Right renal pelvis (tissue), 4 donors: Measurements from ENCODE around the gene PFKFB3. TPM values are rescaled to one million over a fixed set of nuclear protein-coding genes. Genes with fewer than 3 reads are reported as not detected.
"Not testable (repeated sequence)": the region's sequence is repeated elsewhere in the genome, so short reads cannot be mapped to it uniquely, and the experiment has no call there.

Source experiments
- DNase-seq, 4 donors: peaks; one replicate each; pipeline ENCODE4 v3.0.0-alpha.2; 2013; ENCODE audit warnings: low read depth in 4 of 4, low spot score in 3 of 4, missing footprints in 1 of 4
- polyA plus RNA-seq, 4 donors: library from polyadenylated mRNA; unstranded; fragments of 120-200 nt; gene quantifications; one replicate each; pipeline ENCODE4 v1.2.1, GENCODE V29; 2013; ENCODE audit not compliant: insufficient read length in 4 of 4

The PFKFB3 gene
- polyA plus RNA-seq, 4 donors = 28.9 to 38.8 (median 35.0) TPM

DNA sequence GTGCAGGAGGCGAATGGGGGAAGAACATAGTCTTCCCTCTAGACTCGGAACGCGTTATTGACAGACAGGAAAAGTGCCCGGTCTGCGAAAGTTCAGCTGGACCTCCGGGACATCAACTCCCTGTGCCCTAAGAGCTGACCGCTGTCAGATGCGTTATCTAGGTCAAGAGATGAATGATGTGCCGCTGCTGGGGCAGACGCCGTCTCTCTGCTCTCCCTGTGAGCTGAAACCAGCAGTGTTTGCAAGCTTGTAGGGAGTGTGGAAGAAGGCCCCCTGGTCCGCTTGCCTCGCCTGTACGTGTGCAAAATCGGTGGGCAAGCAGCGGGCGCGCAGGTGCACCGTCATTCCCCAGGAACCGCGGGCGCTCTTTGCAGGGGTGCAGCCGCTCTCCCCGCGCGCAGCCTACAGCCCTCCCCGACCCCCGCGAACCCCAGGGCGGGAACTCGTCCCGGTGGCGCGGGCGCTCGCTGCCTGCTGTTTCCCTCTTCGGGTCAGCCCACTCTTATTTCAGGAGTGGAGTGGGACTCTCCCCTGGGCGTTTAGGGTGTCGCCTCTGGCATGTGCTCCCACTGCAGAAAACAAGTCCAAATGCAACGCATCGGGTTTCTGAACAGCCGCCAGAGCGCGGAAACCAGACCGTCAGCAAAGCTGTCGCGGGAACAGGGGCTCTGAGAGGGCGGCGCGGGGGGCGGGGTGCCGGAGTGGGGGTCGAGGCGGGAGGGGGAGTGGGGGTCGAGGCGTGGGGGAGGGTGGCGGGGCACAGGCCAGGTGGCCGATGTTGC, 1.8 kb upstream of the PFKFB3 start:
- DNase-seq = no peak

DNA sequence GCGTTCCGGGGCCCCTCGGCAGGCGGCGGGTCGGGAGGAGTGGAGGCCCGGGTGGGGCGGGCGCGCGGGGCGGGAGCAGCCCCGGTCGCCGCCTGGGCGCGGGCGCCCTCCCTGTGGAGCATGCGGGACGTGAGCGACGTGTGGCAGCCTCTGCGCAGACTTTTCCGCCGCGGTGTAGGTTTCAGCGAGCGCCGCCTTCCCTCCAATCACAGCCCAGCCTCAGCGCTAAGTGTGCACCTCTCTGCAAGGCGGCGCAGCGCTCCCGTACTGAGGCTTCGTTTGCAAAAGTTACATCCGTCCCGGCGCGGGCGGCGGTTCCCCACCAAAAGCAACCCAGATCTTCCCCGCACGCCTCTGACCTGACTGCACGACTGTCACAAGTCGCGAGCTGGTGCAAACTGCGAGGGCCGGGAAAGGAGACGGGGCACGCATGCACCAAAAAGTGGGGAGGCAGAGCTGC, 1.2 kb upstream of the PFKFB3 start:
- no peak for DNase-seq

DNA sequence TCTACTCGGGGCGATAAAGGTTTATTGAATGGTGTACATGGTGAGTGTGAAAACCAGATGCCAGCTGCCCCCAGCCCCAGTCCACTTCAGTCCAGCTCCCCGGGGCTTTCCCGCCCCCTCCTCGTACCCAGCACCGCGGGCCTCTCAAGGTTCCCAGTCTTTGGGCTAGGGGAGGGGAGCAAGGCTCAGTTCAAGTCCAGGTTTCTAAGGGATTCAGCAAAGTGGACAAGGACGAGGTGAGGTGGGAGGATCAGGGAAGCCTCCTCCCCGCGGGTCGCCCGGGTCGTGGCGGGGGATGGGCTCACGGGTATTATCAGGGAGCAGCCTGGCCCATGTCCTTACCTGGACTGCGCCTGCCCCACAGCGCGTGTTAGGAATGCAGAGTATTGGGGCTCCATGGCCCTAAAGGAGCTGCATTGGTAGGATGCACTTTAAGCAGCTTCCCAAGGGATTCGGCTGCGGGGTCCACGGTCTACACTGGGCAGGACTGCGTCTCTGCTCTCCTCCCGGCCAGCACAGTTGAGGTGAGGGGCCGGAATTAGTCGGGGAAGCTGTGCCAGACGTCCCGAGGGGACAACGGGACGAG, 541 bp upstream of the PFKFB3 start:
- no peak for DNase-seq

DNA sequence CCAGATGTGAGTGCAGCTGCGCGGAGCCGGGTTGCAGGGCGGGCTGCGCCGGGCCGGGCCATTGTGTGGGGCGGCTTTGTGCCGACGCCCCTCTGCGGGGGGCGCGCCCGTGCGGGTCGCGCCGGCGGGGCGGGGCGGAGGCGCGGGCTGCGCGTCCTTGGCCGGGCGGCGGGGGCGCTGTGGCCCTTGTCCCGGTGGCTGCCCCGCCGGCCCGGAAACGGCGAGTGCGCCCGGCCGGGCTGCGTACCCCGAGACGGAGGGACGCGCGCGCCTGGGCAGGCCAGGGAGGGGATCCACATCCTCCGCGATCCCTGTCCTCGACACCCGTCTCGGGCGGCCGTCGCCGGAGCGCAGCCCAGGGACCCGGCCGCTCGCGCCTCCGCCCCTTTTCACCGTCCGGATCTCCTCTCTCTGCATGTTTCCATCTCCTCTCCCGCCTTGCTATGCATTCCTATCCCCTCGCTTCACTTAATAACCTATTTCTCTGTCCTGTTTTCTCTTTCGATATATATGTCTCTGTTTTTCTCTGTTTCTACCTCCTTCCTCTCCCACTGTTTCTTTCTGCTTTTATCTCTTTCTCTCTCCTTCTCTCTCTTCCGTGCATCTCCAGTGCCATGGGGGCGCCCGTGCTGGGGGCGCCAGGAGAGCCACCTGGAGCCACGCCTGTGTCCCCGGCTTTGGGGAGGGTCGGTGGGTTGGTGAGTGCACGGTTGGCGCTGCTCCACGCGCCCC, 765 bp downstream of the PFKFB3 start:
- DNase-seq = no peak

DNA sequence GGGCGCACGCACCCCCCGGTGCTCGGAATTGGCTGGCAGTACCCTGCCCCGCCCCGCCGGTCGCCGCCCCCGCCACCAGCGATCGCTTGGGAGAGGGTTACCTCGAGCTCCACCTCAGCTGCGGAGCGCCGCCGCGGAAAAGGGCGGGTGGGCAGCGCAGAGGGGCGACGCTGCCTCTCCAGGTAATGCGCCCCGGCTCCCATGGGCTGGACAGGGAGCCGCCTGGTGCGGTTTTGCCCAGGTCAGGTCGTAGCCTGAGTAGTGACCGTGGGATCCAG, 1.3 kb downstream of the PFKFB3 start:
- DNase-seq = no peak

DNA sequence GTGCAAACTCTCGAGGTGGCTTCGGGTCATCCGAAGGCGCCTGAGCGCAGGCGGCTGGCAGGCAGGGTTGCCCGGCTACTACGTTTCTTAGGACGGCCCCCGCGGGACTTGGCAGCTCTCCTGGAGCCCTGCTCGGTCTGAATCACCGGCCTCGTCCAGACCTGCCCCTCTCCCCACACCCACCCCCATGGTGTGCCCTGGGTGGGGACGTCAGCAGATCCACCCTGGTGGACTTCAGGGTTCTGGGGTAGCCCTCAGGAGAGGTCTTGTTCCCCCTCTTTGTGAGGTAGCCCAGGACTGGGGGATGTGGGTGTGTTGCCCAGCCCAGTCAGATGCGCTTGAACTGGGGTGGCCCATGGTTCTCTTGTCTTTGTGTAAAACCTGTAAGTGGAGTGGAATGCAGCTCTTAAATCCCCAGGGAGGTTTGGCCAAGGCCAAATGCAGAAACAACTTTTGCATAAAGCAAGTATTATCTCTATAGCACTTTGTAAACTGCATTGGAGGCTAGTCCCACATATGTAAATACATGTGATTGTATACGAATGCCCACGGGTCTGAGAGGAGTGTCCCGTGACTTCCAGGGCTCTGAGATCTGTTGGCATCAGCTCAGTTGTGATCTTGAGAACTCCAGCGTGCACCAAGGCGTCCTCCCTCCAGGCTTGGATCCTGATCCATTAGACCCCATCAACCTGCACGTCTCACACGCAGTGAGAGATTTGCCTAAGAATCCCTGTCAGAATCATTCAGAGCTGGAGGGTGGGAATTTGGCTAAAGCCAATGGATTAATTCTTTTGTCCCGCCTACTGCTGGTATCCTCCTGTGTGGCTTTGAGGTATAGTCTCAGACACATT, 1.8 kb downstream of the PFKFB3 start:
- no peak for DNase-seq

DNA sequence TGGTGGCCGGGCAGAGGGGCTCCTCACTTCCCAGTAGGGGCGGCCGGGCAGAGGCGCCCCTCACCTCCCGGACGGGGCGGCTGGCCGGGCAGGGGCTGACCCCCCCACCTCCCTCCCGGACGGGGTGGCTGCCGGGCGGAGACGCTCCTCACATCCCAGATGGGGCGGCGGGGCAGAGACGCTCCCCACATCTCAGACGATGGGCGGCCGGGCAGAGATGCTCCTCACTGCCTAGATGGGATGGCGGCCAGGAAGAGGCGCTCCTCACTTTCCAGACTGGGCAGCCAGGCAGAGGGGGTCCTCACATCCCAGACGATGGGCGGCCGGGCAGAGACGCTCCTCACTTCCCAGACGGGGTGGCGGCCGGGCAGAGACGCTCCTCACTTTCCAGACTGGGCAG, 3.8 kb downstream of the PFKFB3 start:
- not testable (repeated sequence) for DNase-seq

DNA sequence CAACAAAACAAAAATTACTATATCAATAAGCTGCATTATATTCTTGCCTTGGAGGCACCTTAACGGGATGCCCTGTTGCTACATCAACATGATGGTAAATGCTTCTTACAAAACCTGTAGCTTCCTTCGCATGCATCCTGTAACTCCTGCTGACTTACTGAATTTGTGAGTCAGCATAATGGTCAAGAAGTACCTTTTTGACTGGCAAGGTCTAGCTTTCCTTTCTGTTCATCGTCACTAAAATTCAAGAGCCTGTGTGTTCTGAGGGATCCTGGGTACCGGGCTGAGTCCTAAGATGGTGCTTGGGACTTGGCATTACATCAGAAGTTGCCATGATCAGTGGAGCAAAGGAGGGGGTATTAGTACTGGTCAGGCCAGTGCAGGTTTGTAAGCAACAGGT, 4.9 kb downstream of the PFKFB3 start:
- no peak for DNase-seq

DNA sequence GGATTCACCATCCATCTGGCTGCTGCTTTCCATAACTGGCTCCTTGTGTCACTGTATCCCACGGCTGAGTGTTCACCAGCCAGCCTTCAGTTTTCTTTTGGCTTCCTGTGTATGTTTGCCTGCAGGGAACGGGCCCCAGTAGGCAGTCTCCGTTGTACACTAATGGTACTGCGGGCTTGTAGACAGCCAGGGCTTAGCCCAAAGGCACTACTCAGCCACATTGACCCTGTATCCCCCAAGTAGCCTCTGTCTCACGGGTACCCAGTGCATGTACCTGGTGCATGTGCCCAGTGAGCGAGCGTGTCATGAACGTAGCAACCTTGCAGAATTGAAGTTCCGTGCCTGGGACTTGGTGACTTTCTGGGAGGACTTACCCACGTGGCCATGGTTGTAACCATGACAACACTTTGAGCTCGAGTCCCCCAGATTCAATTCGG, 6.1 kb downstream of the PFKFB3 start:
- no peak for DNase-seq

DNA sequence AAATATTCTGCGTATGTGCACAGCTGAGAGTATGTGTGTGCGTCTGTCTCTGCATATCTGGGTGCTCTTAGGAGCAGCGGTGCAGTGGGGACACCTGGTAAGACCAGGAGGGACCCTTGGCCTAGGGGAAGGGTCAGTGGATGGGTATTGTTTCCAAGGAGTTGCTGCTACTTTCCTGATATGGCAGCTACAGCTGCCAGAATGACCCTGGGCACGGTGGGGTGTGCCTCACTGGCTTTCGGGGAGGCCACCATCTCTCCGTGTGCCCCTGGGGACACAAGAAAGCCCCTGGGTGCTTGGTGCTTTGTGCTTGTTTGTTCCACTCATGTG, 8.6 kb downstream of the PFKFB3 start:
- DNase-seq = no peak

DNA sequence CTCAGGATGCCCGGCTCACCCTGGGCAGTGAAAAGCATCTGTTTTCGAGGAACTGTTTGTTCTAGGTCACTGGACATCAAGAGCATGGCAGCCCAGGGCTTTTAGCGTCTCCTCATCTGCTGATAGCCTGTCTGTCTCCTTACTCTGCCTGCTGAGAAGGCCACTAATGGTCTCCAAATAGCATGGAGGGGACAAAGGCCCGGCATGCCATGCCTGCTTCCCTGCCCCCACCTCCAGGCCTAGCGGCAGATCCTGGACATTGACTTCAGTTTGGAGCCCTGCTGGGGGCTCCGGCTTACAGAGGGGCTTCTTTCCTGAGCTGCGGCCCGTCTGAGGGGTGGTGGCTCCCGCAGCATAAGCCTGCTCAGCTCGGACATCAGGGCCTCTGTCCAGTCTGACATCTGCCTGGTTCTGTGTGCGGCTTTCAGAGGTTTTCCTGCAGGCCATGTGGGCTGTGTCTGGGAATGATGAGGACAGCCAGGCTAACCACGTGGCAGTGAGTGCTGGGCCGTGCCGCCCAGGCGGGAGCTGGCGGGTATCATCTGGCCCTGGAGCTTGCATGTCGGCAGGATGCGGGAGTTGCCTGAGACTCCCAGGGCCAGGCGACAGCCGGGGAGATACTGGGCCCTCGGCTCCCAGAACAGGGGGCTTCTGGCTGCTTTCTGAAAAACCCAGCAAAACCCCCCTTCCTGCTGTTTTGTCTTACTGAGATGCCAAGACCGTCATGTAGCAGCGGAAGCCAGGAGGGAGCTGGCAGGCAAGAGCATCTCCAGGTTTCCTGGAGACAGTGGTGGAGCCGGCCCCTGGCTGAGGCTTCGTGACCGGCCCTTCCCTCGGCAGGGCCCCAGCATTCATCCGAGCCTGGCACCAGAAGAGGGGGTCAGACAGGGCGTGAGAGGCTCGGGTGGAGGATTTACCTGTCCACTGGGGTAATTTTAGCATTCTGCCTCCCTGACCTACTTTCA, 9.2 kb downstream of the PFKFB3 start:
- DNase-seq = no peak

DNA sequence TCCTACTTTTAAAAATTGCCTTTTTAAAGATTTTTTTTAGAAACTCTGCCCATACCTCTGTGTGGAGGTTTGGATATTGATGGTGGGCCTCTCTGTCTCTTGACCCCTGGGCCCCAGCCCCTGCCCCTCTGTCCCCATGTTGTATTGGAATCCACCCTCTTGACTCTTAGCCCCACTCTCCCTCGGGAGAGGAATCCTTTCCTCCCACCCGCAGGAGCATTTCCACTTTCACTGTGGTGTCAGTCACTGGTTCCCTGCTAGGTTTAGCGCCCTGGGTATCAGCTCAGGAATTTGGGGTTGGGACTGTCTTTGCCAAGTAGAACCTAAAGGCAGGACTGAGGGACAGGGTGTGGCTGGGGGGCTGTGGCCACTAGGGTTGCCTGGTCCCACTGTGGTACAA, 10.1 kb downstream of the PFKFB3 start:
- DNase-seq = no peak

DNA sequence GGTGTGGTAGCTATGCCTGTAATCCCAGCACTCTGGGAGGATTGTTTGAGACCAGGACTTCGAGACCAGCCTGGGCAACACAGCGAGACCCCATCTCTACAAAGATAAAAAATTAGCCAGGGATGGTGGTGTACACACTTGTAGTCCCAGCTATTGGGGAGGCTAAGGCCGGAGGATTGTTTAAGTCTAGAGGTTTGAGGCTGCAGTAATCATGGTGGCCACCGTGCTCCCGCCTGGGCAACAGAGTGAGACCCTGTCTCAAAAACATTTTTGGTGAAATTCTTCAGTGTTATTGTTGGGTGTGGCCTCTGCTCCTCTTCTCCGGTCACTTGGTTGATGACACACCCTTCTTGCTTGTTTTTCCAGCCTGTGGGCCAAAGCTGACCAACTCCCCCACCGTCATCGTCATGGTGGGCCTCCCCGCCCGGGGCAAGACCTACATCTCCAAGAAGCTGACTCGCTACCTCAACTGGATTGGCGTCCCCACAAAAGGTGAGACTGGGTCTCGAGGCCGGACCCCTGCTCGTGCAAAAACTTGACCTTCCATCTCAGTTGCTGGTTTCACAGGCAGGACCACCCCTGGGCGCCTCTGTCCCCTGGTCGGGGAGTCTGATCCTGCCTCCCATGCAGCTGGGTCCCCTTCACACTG, 10.6 kb downstream of the PFKFB3 start:
- DNase-seq = no peak

DNA sequence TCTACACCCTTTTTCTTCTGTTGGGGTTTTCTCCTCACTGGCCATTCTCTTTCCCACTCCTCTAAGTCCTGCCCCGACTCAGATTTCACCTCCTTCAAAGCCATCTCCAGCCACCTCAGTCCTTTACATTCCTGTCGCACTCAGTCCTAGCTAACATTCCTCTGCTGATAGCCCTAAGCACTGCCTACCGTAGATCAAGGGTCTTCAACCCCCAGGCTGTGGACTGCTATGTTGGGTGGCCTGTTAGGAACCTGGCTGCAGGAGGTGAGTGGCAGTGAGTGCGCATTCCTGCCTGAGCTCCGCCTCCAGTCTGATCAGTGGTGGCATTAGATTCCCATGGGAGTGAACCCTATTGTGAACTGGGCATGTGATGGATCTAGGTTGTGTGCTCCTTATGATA, 11.2 kb downstream of the PFKFB3 start:
- DNase-seq = no peak

DNA sequence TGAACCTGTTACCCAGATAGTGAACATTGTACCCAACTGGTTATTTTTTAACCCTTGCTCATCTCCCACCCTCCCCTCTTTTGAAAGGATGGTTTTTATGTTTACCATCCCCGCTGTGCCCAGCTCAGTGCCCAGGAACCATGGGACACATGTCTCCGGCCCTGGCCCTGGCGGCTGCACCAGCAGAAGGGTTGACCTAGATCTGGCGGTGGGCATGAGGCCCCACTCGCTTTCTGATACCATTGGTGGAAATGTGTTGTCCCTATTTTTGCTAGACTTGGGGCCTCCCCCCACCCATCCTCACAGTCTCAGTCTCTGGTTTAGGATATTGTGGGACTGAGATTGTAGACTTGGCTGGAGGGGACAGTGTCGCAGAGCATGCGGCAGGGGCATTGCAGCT, 11.9 kb downstream of the PFKFB3 start:
- DNase-seq = no peak

DNA sequence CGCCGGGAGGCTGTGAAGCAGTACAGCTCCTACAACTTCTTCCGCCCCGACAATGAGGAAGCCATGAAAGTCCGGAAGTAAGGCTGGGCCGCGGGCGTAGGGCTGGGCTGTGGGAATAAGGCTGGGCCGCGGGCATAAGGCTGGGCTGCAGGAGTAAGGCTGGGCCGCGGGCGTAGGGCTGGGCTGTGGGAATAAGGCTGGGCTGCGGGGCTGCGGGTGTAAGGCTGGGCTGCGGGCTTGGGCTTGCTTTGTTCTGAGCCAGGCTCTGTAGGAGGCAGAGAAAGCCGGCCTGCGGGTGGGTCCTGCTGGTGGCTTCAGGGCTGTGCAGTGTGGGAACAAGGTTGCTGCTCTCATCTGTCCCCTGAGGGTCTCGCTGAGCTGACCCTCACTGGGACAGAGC, 12.5 kb downstream of the PFKFB3 start:
- DNase-seq = no peak

DNA sequence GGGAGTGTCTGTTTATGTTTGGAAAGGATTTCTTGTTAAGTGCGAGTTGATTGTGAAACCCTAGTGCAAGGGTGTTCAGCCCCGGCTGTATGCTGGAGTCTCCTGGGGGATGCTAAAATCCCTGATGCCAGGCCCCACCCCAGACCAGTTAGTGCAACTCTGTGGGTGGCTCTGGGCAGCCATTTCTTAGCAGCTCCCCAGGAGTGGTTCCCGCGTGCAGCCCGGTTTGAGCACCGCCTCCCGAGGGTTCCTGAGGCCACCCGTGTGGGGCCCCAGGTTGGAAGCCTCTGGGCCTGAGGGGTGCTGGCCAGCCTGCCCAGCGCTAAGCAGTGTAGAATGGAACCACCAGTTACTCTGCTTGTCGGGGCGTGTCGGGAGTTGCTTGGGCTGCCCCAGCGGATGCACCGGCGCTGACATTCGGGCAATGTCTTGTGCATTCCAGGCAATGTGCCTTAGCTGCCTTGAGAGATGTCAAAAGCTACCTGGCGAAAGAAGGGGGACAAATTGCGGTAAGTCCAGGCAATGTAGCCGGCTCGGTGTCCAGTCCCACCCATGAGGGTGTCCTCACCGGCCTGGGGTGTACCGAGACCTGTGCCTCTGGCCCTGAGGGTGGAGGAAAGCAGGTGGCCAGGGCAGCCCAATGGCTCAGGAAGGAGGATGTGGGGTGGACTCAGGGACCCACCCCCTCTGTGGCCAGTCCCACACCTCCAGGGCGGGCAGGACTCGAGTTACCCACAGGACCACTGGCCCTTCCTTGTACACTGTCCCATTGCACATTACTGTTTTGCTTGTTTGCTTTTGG, 13.2 kb downstream of the PFKFB3 start:
- DNase-seq = no peak

DNA sequence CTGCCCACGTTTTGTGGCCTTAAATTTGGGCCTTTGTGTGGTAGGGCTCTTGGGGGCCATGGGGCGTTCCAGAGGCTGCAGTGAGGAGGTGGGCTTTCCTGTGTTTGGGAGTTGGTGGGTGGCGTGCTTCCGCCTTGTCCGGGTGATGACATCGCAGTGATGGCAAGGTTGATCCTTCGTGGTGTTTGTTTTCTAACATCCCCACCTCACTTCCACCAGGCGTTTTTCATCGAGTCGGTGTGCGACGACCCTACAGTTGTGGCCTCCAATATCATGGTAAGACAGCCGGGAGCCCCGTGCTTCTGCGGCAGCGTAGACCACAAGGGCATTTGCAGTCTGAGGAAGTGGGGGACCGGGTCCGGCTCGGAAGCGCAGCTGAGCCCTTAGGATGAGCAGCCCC, 14.2 kb downstream of the PFKFB3 start:
- DNase-seq = no peak

DNA sequence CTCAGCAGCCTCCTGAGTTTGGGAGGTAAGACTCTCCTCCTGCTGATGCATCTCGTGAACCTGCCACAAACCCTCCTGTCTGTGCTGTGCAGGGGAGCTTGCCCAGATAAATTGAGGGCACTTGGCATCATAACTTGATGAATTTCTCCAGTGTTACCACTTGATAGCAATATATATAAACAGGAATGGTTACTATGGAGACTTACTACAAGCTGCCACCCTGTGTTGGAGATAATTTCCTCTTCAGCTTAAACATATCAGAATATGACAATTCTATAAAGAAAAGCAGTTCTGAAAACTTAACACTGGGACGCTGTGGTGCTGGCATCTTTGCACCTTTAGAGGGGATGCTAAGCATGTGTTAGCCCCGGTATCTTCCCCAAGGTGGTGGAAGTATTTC, 14.9 kb downstream of the PFKFB3 start:
- DNase-seq = no peak
